Thoracic aorta (tissue), 2 donors: ENCODE results near the gene DSP. TPM values are rescaled to one million over a fixed set of nuclear protein-coding genes. Genes with fewer than 3 reads are reported as not detected.

Experiments used
- ATAC-seq: fragments of 150-250 bp; one replicate; pipeline ENCODE4 v1.8.0; 2017; ENCODE audit warnings: low read depth; ENCODE audit not compliant: insufficient number of reproducible peaks, low FRiP score
- DNase-seq: peaks from one replicate; pipeline ENCODE4 v3.0.0-alpha.2; 2020; ENCODE audit warnings: low spot score
- H3K27ac ChIP-seq, 2 donors: fragments of 200-600 bp; sonication (generic); 1 replicate in 1 of 2; 2 replicates in 1 of 2; pipeline ENCODE4 v1.5.1; 2016; ENCODE audit warnings: mild to moderate bottlenecking in 2 of 2, moderate library complexity in 2 of 2
- H3K27me3 ChIP-seq: fragments of 200-600 bp; sonication (generic); replicated peaks from 2 replicates; pipeline ENCODE4 v1.6.0; 2016; ENCODE audit warnings: mild to moderate bottlenecking; ENCODE audit not compliant: insufficient read depth
- H3K36me3 ChIP-seq: fragments of 200-600 bp; sonication (generic); one replicate; pipeline ENCODE4 v1.5.1; 2016
- H3K4me1 ChIP-seq, 2 donors: fragments of 200-600 bp; sonication (generic); 1 replicate in 1 of 2; 2 replicates in 1 of 2; pipeline versions ENCODE4 v1.5.1 to v1.6.0; 2016; ENCODE audit warnings: low read depth in 2 of 2, mild to moderate bottlenecking in 1 of 2; ENCODE audit not compliant: control insufficient read depth in 1 of 2
- H3K4me3 ChIP-seq: fragments of 200-600 bp; sonication (generic); 2 replicates; pipeline ENCODE4 v1.5.1; 2016; ENCODE audit warnings: mild to moderate bottlenecking
- H3K9me3 ChIP-seq: fragments of 200-600 bp; sonication (generic); 2 replicates; pipeline ENCODE4 v1.5.1; 2016
- total RNA-seq, 2 donors: library from RNA; depleted of rRNA; stranded (reverse); fragments of >200 nt; gene quantifications; one replicate each; pipeline versions ENCODE4 v1.1.0 to v1.2.3, GENCODE V29; 2016
- TF ChIP-seq, protein P1 (sequence below): fragments of 200-600 bp; sonication (generic); IDR thresholded peaks from one replicate; pipeline ENCODE4 v1.5.1; 2019; ENCODE audit warnings: antibody characterized with exemption

The DSP gene
- total RNA-seq, 2 donors from 2014 or later, result 5.4 to 6.7 TPM

DNA sequence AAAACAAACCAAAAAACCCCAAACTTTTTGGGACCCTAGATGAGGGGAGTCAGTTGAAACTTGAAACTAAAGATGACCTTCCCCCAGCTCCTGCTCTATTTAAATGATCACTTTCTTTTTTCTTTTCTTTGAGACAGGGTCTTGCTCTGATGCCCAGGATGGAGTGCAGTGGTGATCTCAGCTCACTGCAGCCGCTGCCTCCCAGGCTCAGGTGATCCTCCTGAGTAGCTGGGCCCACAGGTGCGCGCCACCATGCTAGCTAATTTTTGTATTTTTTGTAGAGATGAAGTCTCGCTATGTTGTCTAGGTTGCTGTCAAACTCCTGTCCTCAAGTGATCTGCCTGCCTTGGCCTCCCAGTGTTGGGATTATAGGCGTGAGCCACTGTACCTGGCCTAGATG, 7.3 kb upstream of the DSP start:
- ATAC-seq, result no peak

DNA sequence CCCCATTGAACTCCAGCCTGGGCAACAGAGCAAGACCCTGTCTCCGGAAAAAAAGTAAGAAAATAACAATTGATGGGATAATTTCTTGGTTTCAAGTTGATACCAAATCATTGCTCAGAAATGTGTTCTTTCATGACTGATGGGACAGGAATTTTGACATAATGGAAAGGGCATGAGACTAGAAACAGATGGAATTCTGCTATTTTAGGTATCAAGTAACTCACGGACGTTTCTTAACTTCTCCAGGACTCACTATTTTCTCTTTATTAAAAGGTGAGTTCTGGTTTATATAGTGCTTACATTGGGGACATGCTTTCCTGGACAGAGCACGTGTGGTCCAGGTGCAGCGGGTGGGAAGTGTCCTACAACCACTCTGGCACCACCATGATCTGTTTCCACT, 6.0 kb upstream of the DSP start:
- peaks cover 0 to under 1% of the 10 kb centered on the region in 2 donors for H3K4me1 ChIP-seq
- TF ChIP-seq, protein P1, sequence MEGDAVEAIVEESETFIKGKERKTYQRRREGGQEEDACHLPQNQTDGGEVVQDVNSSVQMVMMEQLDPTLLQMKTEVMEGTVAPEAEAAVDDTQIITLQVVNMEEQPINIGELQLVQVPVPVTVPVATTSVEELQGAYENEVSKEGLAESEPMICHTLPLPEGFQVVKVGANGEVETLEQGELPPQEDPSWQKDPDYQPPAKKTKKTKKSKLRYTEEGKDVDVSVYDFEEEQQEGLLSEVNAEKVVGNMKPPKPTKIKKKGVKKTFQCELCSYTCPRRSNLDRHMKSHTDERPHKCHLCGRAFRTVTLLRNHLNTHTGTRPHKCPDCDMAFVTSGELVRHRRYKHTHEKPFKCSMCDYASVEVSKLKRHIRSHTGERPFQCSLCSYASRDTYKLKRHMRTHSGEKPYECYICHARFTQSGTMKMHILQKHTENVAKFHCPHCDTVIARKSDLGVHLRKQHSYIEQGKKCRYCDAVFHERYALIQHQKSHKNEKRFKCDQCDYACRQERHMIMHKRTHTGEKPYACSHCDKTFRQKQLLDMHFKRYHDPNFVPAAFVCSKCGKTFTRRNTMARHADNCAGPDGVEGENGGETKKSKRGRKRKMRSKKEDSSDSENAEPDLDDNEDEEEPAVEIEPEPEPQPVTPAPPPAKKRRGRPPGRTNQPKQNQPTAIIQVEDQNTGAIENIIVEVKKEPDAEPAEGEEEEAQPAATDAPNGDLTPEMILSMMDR, result no peak
- no peaks in the 10 kb centered on the region for H3K9me3 ChIP-seq
- H3K36me3 ChIP-seq, result no peaks in the 10 kb centered on the region
- no peak for ATAC-seq
- DNase-seq, result no peak
- H3K27ac ChIP-seq, result no peak overlapping the region
- H3K27me3 ChIP-seq, result peaks cover 10% of the 10 kb centered on the region
- no peak overlapping the region for H3K4me3 ChIP-seq

More for the DNA sequence above, 7.3 kb upstream of the DSP start:
- Histone ChIP-seq H3K4me1 (no peaks in the 10 kb centered on the region), H3K27ac (no peak overlapping the region), H3K4me3 (no peak overlapping the region), H3K36me3 (no peaks in the 10 kb centered on the region), H3K9me3 (no peaks in the 10 kb centered on the region), H3K27me3 (no peaks in the 10 kb centered on the region)
- TF ChIP-seq, protein P1, result no peak
- DNase-seq, result no peak

DNA sequence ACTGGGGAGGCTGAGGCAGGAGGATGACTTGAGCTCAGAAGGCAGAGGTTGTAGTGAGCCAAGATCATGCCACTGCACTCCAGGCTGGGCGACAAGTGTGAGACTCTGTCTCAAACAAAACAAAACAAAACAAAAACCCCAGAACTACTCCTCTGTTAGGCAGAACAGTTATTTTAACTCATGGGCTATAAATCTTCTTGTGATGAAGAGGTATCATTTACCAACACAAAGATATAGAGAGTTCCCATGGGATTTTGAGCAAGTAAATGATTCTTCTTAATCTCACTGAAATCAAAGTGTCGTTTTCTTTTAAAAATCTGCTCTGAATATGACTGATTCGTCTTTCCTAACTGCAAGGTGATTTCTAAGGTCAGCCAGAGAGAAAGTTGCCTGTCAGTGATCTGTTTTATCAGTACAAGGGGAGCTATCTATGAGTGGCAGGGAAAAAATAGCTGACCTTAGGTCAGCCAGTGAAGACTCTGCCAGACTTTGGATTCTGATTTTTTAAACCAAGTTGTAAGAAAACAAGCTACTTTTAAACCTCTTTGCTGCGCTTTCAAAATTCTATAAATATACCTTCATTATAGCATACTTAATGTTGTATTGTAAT, 3.8 kb upstream of the DSP start:
- Histone ChIP-seq H3K27me3 (peaks cover 24% of the 10 kb centered on the region), H3K27ac (no peak overlapping the region), H3K4me1 (peaks cover 12 to 23% of the 10 kb centered on the region in 2 donors), H3K9me3 (no peaks in the 10 kb centered on the region), H3K36me3 (no peaks in the 10 kb centered on the region), H3K4me3 (no peak overlapping the region)
- TF ChIP-seq, protein P1, result no peak
- ATAC-seq (no peak), DNase-seq (no peak)

DNA sequence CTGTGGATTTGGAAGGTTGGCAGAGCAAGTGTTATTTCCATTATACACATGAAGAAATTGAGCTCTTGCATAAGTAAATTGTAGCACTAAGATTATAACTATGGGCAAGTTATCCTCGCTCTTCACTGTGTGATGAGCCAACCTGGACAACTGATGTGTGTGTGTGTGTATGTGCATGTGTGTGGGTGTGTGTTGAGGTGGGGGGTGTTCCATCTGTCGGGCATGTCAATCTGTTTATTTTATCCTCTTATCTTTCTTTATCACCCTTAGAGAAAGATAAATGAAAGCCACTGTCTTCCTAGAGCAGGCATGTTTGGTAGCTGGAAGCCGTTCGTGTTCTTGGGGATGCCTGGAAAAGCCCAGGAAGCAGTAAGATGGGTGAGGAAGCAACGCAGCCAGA, 3.0 kb upstream of the DSP start:
- DNase-seq (no peak), ATAC-seq (no peak)
- H3K9me3 ChIP-seq, result no peaks in the 10 kb centered on the region
- H3K4me3 ChIP-seq, result no peak overlapping the region
- H3K36me3 ChIP-seq, result no peaks in the 10 kb centered on the region
- peaks cover 24% of the 10 kb centered on the region for H3K27me3 ChIP-seq
- TF ChIP-seq, protein P1, result no peak
- H3K4me1 ChIP-seq, result peaks cover 12 to 25% of the 10 kb centered on the region in 2 donors
- no peak overlapping the region for H3K27ac ChIP-seq

DNA sequence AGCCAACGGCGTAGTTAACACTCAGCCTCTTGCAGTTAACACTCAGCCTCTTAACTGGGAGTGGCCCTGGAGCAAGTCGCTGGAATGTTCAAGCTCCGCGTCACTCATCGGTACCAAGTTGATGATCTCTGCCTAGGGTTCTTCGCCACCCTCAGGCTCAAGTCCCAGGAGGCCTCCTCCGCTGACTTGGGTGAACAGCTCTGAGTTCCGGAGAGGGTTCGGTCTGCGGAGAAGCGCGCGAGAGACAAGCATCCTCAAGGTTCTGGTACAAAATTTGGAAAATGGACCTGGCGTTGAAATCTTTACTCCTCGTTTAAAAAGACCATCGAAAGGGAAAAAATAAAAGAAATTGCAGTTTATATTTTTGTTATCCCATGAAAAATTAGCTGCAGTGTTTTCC, 876 bp upstream of the DSP start:
- H3K36me3 ChIP-seq, result no peaks in the 10 kb centered on the region
- no peaks in the 10 kb centered on the region for H3K9me3 ChIP-seq
- peaks cover 24% of the 10 kb centered on the region for H3K27me3 ChIP-seq
- peaks cover 12 to 25% of the 10 kb centered on the region in 2 donors for H3K4me1 ChIP-seq
- DNase-seq (no peak), ATAC-seq (no peak)
- peak overlapping the region; percentile 74 for H3K4me3 ChIP-seq
- TF ChIP-seq, protein P1, result no peak
- no peak overlapping the region for H3K27ac ChIP-seq
